HCT116 (cell line): ENCODE measurements around the gene SYCP1. TPM values are rescaled to one million over a fixed set of nuclear protein-coding genes. Genes with fewer than 3 reads are reported as not detected.

Experiments
- ATAC-seq: fragments of 200-7000 bp; cut with Tn5 transposase; 2 replicates; pipeline ENCODE4 v1.9.1; 2020; ENCODE audit warnings: mild to moderate bottlenecking, moderate library complexity
- BruUV-seq: library from RNA; stranded (reverse); fragments of 400-500 nt; replicated peaks from 2 replicates; lab custom pipeline; 2021; lab: Mats Ljungman, UMichigan
- CTCF ChIA-PET: fragments of 300-600 bp; sonication (Branson Sonifier 250); formaldehyde crosslinking; loops from one replicate; lab custom pipeline; 2021; ENCODE audit warnings: antibody characterized with exemption; lab: Charles Lee
- POLR2A ChIA-PET: fragments of 300-600, 350-600 bp; sonication (Branson Sonifier 250); formaldehyde crosslinking; loops from one replicate; lab custom pipeline; 2021; ENCODE audit warnings: antibody characterized with exemption; lab: Charles Lee
- RAD21 ChIA-PET, 2 experiments: fragments of 300-600 bp; sonication (Branson Sonifier 250); formaldehyde crosslinking; loops; one replicate each; lab custom pipeline; 2023; ENCODE audit warnings: low total read pairs in 2 of 2; ENCODE audit not compliant: uncharacterized antibody in 2 of 2, unreplicated experiment in 2 of 2, low non-redundant PET in 1 of 2; lab: Charles Lee
- DNase-seq: peaks from one replicate; pipeline ENCODE4 v3.0.0-alpha.2; 2010; ENCODE audit warnings: low read depth, low spot score
- H2AFZ ChIP-seq: fragments of 200-600 bp; shearing (Covaris generic), sonication (generic); 2 replicates; pipeline ENCODE4 v1.6.1; 2017; ENCODE audit warnings: low read depth, mixed run types, mixed read lengths, antibody characterized with exemption, low read length; ENCODE audit not compliant: poor library complexity, severe bottlenecking
- H3K27ac ChIP-seq: 2 replicates; pipeline ENCODE4 v1.5.1; 2012; ENCODE audit warnings: low read depth, low read length
- H3K27me3 ChIP-seq: fragments of 200-600 bp; sonication (generic); 2 replicates; pipeline ENCODE4 v1.6.1; 2016; ENCODE audit warnings: mixed run types, low read length, mixed read lengths; ENCODE audit not compliant: insufficient read depth
- H3K36me3 ChIP-seq, 2 experiments: fragments of 200-500 bp in 1 of 2; fragments of 200-600 bp in 1 of 2; sonication (Bioruptor generic) in 1 of 2; sonication (generic) in 1 of 2; 2 replicates each; pipeline versions ENCODE4 v1.5.1 to v1.6.1; 2014 to 2016; ENCODE audit warnings: low read length in 2 of 2, inconsistent platforms in 1 of 2, mixed read lengths in 1 of 2, mixed run types in 1 of 2; ENCODE audit not compliant: insufficient read depth in 2 of 2, control insufficient read depth in 1 of 2
- H3K4me1 ChIP-seq, 2 experiments: fragments of 200-600 bp in 1 of 2; sonication (generic) in 1 of 2; 2 replicates each; pipeline versions ENCODE4 v1.5.1 to v1.6.1; 2012 to 2017; ENCODE audit warnings: low read length in 2 of 2, inconsistent platforms in 1 of 2, mild to moderate bottlenecking in 1 of 2, mixed read lengths in 1 of 2, mixed run types in 1 of 2, moderate library complexity in 1 of 2; ENCODE audit not compliant: insufficient read depth in 2 of 2, control insufficient read depth in 1 of 2
- H3K4me2 ChIP-seq: fragments of 200-600 bp; sonication (generic); 2 replicates; pipeline ENCODE4 v1.6.1; 2017; ENCODE audit warnings: mixed run types, low read length, mixed read lengths
- H3K4me3 ChIP-seq, 2 experiments: fragments of 200-600 bp in 1 of 2; sonication (generic) in 1 of 2; replicated peaks in 1 of 2; 2 replicates each; pipeline ENCODE4 v1.5.1; 2011 to 2016; ENCODE audit warnings: low read length in 2 of 2, control low read depth in 1 of 2, low read depth in 1 of 2, mild to moderate bottlenecking in 1 of 2, mixed read lengths in 1 of 2, mixed run types in 1 of 2
- H3K79me2 ChIP-seq: fragments of 200-600 bp; sonication (generic); 2 replicates; pipeline ENCODE4 v1.6.1; 2017; ENCODE audit warnings: mild to moderate bottlenecking, mixed run types, low read length, moderate library complexity, mixed read lengths; ENCODE audit not compliant: insufficient read depth
- H3K9ac ChIP-seq: fragments of 200-600 bp; sonication (generic); 2 replicates; pipeline ENCODE4 v1.6.1; 2016; ENCODE audit warnings: low read length, mixed read lengths
- H3K9me2 ChIP-seq: fragments of 200-600 bp; sonication (generic), shearing (Covaris generic); 2 replicates; pipeline ENCODE4 v1.6.1; 2017; ENCODE audit warnings: mixed run types, mild to moderate bottlenecking, moderate library complexity; ENCODE audit not compliant: insufficient read depth
- H3K9me3 ChIP-seq, 2 experiments: fragments of 200-500 bp in 1 of 2; fragments of 200-600 bp in 1 of 2; sonication (Bioruptor generic) in 1 of 2; sonication (generic) in 1 of 2; 2 replicates each; pipeline ENCODE4 v1.6.1; 2014 to 2017; ENCODE audit warnings: low read length in 2 of 2, mixed read lengths in 2 of 2, inconsistent platforms in 1 of 2, low read depth in 1 of 2, mild to moderate bottlenecking in 1 of 2, mixed run types in 1 of 2, moderate library complexity in 1 of 2; ENCODE audit not compliant: control insufficient read depth in 1 of 2, insufficient read depth in 1 of 2
- H4K20me1 ChIP-seq: fragments of 200-600 bp; sonication (generic), shearing (Covaris generic); 2 replicates; pipeline ENCODE4 v1.6.1; 2017; ENCODE audit warnings: mixed run types, mild to moderate bottlenecking, moderate library complexity; ENCODE audit not compliant: insufficient read depth
- ATF3 ChIP-seq: IDR thresholded peaks from 2 replicates; pipeline ENCODE4 v1.6.1; 2012
- CEBPB ChIP-seq: IDR thresholded peaks from 2 replicates; pipeline ENCODE4 v1.6.1; 2012; ENCODE audit warnings: low read depth
- CTCF ChIP-seq, 3 experiments: fragments of 200-600 bp in 1 of 3; sonication (generic) in 1 of 3; IDR thresholded peaks in 2 of 3; conservative IDR thresholded peaks in 1 of 3; 2 replicates each; pipeline ENCODE4 v1.5.1; 2012 to 2017; ENCODE audit warnings: low read depth in 2 of 3, low read length in 2 of 3, antibody characterized with exemption in 1 of 3, borderline replicate concordance in 1 of 3, control low read depth in 1 of 3, mild to moderate bottlenecking in 1 of 3, mixed read lengths in 1 of 3, mixed run types in 1 of 3, moderate library complexity in 1 of 3; ENCODE audit not compliant: insufficient read depth in 1 of 3
- EGR1 ChIP-seq: IDR thresholded peaks from 2 replicates; pipeline ENCODE4 v1.6.1; 2012; ENCODE audit warnings: low read depth
- ELF1 ChIP-seq: IDR thresholded peaks from 2 replicates; pipeline ENCODE4 v1.6.1; 2012; ENCODE audit warnings: low read depth, borderline replicate concordance
- EZH2phosphoT487 ChIP-seq: fragments of 200-600 bp; IDR thresholded peaks from 2 replicates; pipeline ENCODE4 v1.6.1; 2018; ENCODE audit warnings: antibody characterized with exemption, borderline replicate concordance
- JUND ChIP-seq: IDR thresholded peaks from 2 replicates; pipeline ENCODE4 v1.6.1; 2012
- POLR2A ChIP-seq: IDR thresholded peaks from 2 replicates; pipeline ENCODE4 v1.7.0; 2011; ENCODE audit warnings: borderline replicate concordance; ENCODE audit not compliant: insufficient read depth, insufficient read length; ENCODE audit errors: extremely low read depth
- RAD21 ChIP-seq: IDR thresholded peaks from 2 replicates; pipeline ENCODE4 v1.6.1; 2012; ENCODE audit warnings: low read depth, mild to moderate bottlenecking
- SIN3A ChIP-seq: IDR thresholded peaks from 2 replicates; pipeline ENCODE4 v1.6.1; 2012; ENCODE audit warnings: low read depth
- SP1 ChIP-seq: IDR thresholded peaks from 2 replicates; pipeline ENCODE4 v1.6.1; 2012; ENCODE audit warnings: low read depth
- SRF ChIP-seq: IDR thresholded peaks from 2 replicates; pipeline ENCODE4 v1.6.1; 2012; ENCODE audit warnings: low read depth
- TCF7L2 ChIP-seq: IDR thresholded peaks from 2 replicates; pipeline ENCODE4 v1.7.0; 2011; ENCODE audit warnings: borderline replicate concordance, inconsistent platforms; ENCODE audit not compliant: insufficient read depth, insufficient read length; ENCODE audit errors: extremely low read depth
- ZBTB33 ChIP-seq: IDR thresholded peaks from 2 replicates; pipeline ENCODE4 v1.6.1; 2011; ENCODE audit warnings: mild to moderate bottlenecking, low read length, moderate library complexity; ENCODE audit not compliant: insufficient replicate concordance; ENCODE audit errors: extremely low read depth
- ZFX ChIP-seq: fragments of 450-650 bp; IDR thresholded peaks from 2 replicates; pipeline ENCODE4 v1.6.1; 2017
- ZNF274 ChIP-seq: fragments of 200-500 bp; sonication (Bioruptor generic); IDR thresholded peaks from 2 replicates; pipeline ENCODE4 v1.6.1; 2014; ENCODE audit warnings: mild to moderate bottlenecking, low read depth, low read length, inconsistent platforms
- intact Hi-C: fragments of 100-400 bp; cut with micrococcal nuclease; formaldehyde crosslinking; loops from 2 replicates; pipeline ENCODE4 v1.10.0; 2022
- total RNA-seq: library from RNA; stranded (reverse); gene quantifications from one replicate; pipeline ENCODE4 v1.2.1, GENCODE V29; 2021; ENCODE audit not compliant: unreplicated experiment

SYCP1 gene
- total RNA-seq, 1 experiment from 2014 or later = not detected

DNA sequence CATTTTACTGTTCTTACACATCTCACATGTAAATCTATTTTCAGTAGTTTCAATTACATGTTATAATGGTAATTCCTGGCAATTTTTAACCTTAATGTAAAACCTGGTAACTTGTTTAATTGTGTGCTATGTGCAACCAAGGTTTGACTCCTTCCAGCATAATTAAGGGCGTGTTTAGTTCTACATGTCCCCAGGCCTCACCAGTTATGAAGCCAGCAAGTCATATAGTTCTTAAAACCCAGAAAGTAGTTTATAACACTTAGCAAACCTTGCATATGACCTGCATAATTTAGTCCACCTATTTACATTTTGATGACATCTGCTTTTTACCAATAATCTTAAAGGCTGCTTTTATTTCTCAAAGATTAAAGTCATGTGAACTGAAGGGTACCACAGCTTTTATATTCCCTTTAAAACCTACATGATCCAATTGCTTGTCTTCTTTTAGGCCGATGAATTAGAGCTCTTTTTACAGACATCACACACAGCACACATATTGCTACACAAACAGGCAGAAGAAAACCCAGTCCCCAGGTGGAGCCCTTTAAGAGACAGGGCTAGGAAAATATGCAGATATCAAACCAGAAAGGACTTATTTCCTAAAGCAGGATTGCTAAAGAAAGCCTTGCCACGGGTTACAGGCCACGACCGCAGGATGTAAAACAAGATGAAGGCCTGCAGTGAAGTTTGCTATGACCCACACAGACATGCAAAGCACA lies 23.2 kb upstream of the SYCP1 start:
- no peak for ATAC-seq
- H3K4me1 ChIP-seq = peaks cover 0 to 5% of the 10 kb centered on the region in 2 experiments; a peak in 2 of 4 replicates
- H4K20me1 ChIP-seq = no peaks in the 10 kb centered on the region
- no peak for DNase-seq
- intact Hi-C loops = no loop called here
- H3K9ac ChIP-seq = no peak overlapping the region
- no peaks in the 10 kb centered on the region for H3K36me3 ChIP-seq
- H3K4me3 ChIP-seq = no peak overlapping the region
- no peaks in the 10 kb centered on the region for H3K9me3 ChIP-seq
- no peak overlapping the region for H2AFZ ChIP-seq
- ChIA-PET RAD21 (no interaction called here), POLR2A (no interaction called here), CTCF (no interaction called here)
- no peaks in the 10 kb centered on the region for H3K79me2 ChIP-seq
- no peak overlapping the region for H3K4me2 ChIP-seq
- H3K27me3 ChIP-seq = no peaks in the 10 kb centered on the region
- no peak overlapping the region for H3K27ac ChIP-seq
- no peaks in the 10 kb centered on the region for H3K9me2 ChIP-seq
- no TSS peak for BruUV-seq
- TF ChIP-seq JUND = no peak
- TF ChIP-seq SP1 = no peak
- TF ChIP-seq POLR2A = no peak
- TF ChIP-seq RAD21 = no peak
- TF ChIP-seq SIN3A = no peak
- TF ChIP-seq ZNF274 = no peak
- no peak for TF ChIP-seq TCF7L2
- no peak for TF ChIP-seq ATF3
- no peak for TF ChIP-seq CEBPB
- no peak for TF ChIP-seq EZH2phosphoT487
- no peak for TF ChIP-seq CTCF (IDR thresholded peaks at IDR 0.05 in 2 of 3, conservative IDR thresholded peaks at IDR 0.05 in 1 of 3; ENCODE audit: borderline replicate concordance in 1 of 3, insufficient read depth in 1 of 3, low read depth in 2 of 3, low read length in 2 of 3)
- no peak for TF ChIP-seq SRF
- TF ChIP-seq EGR1 = no peak
- TF ChIP-seq ZBTB33 = no peak
- TF ChIP-seq ELF1 = no peak
- no peak for TF ChIP-seq ZFX
